Body of pancreas (tissue), 4 donors: Measurements from ENCODE around the gene MATR3. TPM values are rescaled to one million over a fixed set of nuclear protein-coding genes. Genes with fewer than 3 reads are reported as not detected.

Experiments
- ATAC-seq: fragments of 150-250 bp; one replicate; pipeline ENCODE4 v1.9.1; 2016
- DNase-seq, 4 donors: peaks; one replicate each; pipeline ENCODE4 v3.0.0-alpha.2; 2019
- H3K27ac ChIP-seq, 4 donors: fragments of 200-600 bp; sonication (generic); 1 replicate in 3 of 4; 2 replicates in 1 of 4; pipeline versions ENCODE4 v1.5.1 to v1.6.1; 2016 to 2019; ENCODE audit warnings: mild to moderate bottlenecking in 1 of 4, mixed read lengths in 1 of 4, moderate library complexity in 1 of 4
- H3K27me3 ChIP-seq, 2 donors: fragments of 200-600 bp; sonication (generic); one replicate each; pipeline ENCODE4 v1.6.0; 2016; ENCODE audit warnings: mild to moderate bottlenecking in 1 of 2
- H3K36me3 ChIP-seq, 2 donors: fragments of 200-600 bp; sonication (generic); replicated peaks in 1 of 2; 2 replicates each; pipeline ENCODE4 v1.5.1; 2016; ENCODE audit warnings: low read depth in 2 of 2; ENCODE audit not compliant: insufficient read depth in 1 of 2
- H3K4me1 ChIP-seq: fragments of 200-600 bp; sonication (generic); one replicate; pipeline ENCODE4 v1.6.0; 2016
- H3K4me3 ChIP-seq, 2 donors: fragments of 200-600 bp; sonication (generic); 1 replicate in 1 of 2; 2 replicates in 1 of 2; pipeline ENCODE4 v1.5.1; 2016 to 2019
- H3K9me3 ChIP-seq, 3 donors: fragments of 200-600 bp; sonication (generic); 1 replicate in 2 of 3; 2 replicates in 1 of 3; pipeline ENCODE4 v1.5.1; 2016
- POLR2A ChIP-seq, 3 donors: fragments of 450-650 bp; IDR thresholded peaks; one replicate each; pipeline ENCODE4 v1.6.1; 2016; ENCODE audit warnings: antibody characterized with exemption in 3 of 3, mild to moderate bottlenecking in 2 of 3
- WGBS, 2 donors: methylation state at CpG; one replicate each; pipeline ENCODE4 v1.1.5; 2017; 5-methylcytosine and 5-hydroxymethylcytosine counted together
- intact Hi-C: fragments of 100-400 bp; cut with DNase I; formaldehyde crosslinking; loops from one replicate; pipeline ENCODE4 v1.15.1; 2023
- total RNA-seq, 2 donors: library from RNA; depleted of rRNA; stranded (reverse); fragments of >200 nt; gene quantifications; one replicate each; pipeline ENCODE4 v1.1.0, GENCODE V29; 2016
- TF ChIP-seq, protein P1 (sequence below), 7 experiments: fragments of 450-650 bp in 4 of 7; fragments of 200-600 bp in 3 of 7; sonication (generic) in 3 of 7; IDR thresholded peaks; one replicate each; pipeline ENCODE4 v1.5.1; 2016 to 2019; ENCODE audit warnings: antibody characterized with exemption in 7 of 7

The MATR3 gene
- total RNA-seq, 2 donors from 2014 or later, result 99.2 to 160 TPM

- intact Hi-C loops, result loop anchor here (10.0 kb wide), 1 partner anchor 416 kb away; no protein-coding TSS in a partner anchor
Observed at GRCh38 chr5:139251281-139251687, 42.3 kb upstream of the MATR3 start.

DNA sequence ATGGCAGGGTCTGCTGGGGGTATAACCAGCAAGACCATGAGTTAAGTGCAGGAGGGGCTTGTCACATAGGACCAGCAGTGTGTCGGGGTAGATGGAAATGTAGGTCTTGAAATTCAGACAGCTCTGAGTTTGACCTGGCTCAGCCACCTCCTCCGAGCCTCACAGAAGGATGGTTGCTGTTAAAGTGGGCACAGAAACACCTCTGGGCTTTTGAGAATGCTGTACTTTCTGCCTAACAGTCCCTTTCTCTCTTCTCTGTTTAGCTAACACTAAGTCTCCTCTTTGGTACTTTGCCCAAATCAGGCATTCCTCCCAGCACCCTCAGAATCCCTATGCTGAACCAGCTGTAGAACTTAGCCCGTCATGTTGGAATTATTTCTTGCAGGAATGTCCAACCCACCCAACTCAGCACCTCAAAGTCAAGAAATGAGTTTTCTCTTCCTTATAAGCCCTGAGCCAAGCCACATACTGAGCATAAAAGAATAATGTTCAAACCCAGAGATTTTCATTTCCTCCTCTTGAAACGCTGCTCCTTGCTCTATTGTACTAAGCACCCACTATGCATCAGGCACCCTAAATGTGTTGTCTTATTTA, 41.7 kb upstream of the MATR3 start:
- ATAC-seq (no peak), DNase-seq (no peak)
- Histone ChIP-seq H3K36me3 (no peaks in the 10 kb centered on the region), H3K4me1 (no peaks in the 10 kb centered on the region), H3K27me3 (no peaks in the 10 kb centered on the region), H3K4me3 (no peak overlapping the region), H3K9me3 (no peaks in the 10 kb centered on the region), H3K27ac (no peak overlapping the region)
- 71 to 86% methylated on average over 4 of the region's 4 CpGs for WGBS, 2 donors
- TF ChIP-seq, protein P1, sequence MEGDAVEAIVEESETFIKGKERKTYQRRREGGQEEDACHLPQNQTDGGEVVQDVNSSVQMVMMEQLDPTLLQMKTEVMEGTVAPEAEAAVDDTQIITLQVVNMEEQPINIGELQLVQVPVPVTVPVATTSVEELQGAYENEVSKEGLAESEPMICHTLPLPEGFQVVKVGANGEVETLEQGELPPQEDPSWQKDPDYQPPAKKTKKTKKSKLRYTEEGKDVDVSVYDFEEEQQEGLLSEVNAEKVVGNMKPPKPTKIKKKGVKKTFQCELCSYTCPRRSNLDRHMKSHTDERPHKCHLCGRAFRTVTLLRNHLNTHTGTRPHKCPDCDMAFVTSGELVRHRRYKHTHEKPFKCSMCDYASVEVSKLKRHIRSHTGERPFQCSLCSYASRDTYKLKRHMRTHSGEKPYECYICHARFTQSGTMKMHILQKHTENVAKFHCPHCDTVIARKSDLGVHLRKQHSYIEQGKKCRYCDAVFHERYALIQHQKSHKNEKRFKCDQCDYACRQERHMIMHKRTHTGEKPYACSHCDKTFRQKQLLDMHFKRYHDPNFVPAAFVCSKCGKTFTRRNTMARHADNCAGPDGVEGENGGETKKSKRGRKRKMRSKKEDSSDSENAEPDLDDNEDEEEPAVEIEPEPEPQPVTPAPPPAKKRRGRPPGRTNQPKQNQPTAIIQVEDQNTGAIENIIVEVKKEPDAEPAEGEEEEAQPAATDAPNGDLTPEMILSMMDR (IDR thresholded peaks at IDR 0.05), result no peak
- TF ChIP-seq POLR2A (IDR thresholded peaks at IDR 0.05), result no peak
- intact Hi-C loops, result loop anchor here (10.0 kb wide), 1 partner anchor 417 kb away; no protein-coding TSS in a partner anchor

More at GRCh38 chr5:139251281-139251687, 42.3 kb upstream of the MATR3 start:
- Histone ChIP-seq H3K4me3 (no peak overlapping the region), H3K36me3 (no peaks in the 10 kb centered on the region), H3K27me3 (no peaks in the 10 kb centered on the region), H3K4me1 (no peaks in the 10 kb centered on the region), H3K27ac (no peak overlapping the region), H3K9me3 (no peaks in the 10 kb centered on the region)
- 37 to 48% methylated on average over 3 of the region's 3 CpGs for WGBS, 2 donors
- ATAC-seq (no peak), DNase-seq (no peak)
- TF ChIP-seq, protein P1 (IDR thresholded peaks at IDR 0.05), result peak in 3 of 7 experiments; percentile 7 to 21 (median 10)
- no peak for TF ChIP-seq POLR2A (IDR thresholded peaks at IDR 0.05)

GRCh38 chr5:139253115-139253514, 40.4 kb upstream of the MATR3 start:
- no peak for ATAC-seq
- intact Hi-C loops, result loop anchor here (10.0 kb wide), 1 partner anchor 418 kb away; no protein-coding TSS in a partner anchor

GRCh38 chr5:139256820-139257219, 36.7 kb upstream of the MATR3 start:
- H3K4me3 ChIP-seq, result no peak overlapping the region
- no peaks in the 10 kb centered on the region for H3K27me3 ChIP-seq
- ATAC-seq (no peak), DNase-seq (no peak)
- no peak overlapping the region for H3K27ac ChIP-seq
- H3K36me3 ChIP-seq, result no peaks in the 10 kb centered on the region
- WGBS, 2 donors, result 92% methylated on average over 5 of the region's 5 CpGs
- TF ChIP-seq, protein P1 (IDR thresholded peaks at IDR 0.05), result no peak
- TF ChIP-seq POLR2A (IDR thresholded peaks at IDR 0.05), result no peak
- intact Hi-C loops, result loop anchor here (10.0 kb wide), 1 partner anchor 422 kb away; no protein-coding TSS in a partner anchor
- no peaks in the 10 kb centered on the region for H3K9me3 ChIP-seq
- no peaks in the 10 kb centered on the region for H3K4me1 ChIP-seq

More at GRCh38 chr5:139253115-139253514, 40.4 kb upstream of the MATR3 start:
- H3K4me3 ChIP-seq, result no peak overlapping the region
- WGBS, 2 donors, result 84% methylated on average over 3 of the region's 3 CpGs
- no peaks in the 10 kb centered on the region for H3K36me3 ChIP-seq
- H3K27me3 ChIP-seq, result no peaks in the 10 kb centered on the region
- H3K27ac ChIP-seq, result no peak overlapping the region
- no peak for DNase-seq
- H3K9me3 ChIP-seq, result no peaks in the 10 kb centered on the region
- TF ChIP-seq, protein P1 (IDR thresholded peaks at IDR 0.05), result no peak
- no peaks in the 10 kb centered on the region for H3K4me1 ChIP-seq
